ENCODE measurements around the gene KCNJ5.

- no peak for TF ChIP-seq CTCF (IDR thresholded peaks at IDR 0.05; ENCODE audit: insufficient read depth, low read length, poor library complexity, severe bottlenecking)
- TF ChIP-seq EZH2phosphoT487 (conservative IDR thresholded peaks at IDR 0.05; ENCODE audit: low read length): no peak
Observed at GRCh38 chr11:128919216-128919615, 28.1 kb downstream of the KCNJ5 start.
